LNCaP clone FGC (cell line): Measurements from ENCODE around the gene DOCK2.

Experiments
- DNase-seq: peaks from one replicate; pipeline ENCODE4 v3.0.0-alpha.2; 2011; ENCODE audit warnings: low read depth
- H3K4me3 ChIP-seq: 2 replicates; pipeline ENCODE4 v1.5.1; 2011; ENCODE audit warnings: mild to moderate bottlenecking, low read depth, low read length, control low read depth
- TF ChIP-seq, protein P1 (sequence below): IDR thresholded peaks from 2 replicates; pipeline ENCODE4 v1.5.1; 2012; ENCODE audit warnings: mild to moderate bottlenecking; ENCODE audit not compliant: control insufficient read depth, insufficient read depth; ENCODE audit errors: extremely low read depth

Gene DOCK2

DNA sequence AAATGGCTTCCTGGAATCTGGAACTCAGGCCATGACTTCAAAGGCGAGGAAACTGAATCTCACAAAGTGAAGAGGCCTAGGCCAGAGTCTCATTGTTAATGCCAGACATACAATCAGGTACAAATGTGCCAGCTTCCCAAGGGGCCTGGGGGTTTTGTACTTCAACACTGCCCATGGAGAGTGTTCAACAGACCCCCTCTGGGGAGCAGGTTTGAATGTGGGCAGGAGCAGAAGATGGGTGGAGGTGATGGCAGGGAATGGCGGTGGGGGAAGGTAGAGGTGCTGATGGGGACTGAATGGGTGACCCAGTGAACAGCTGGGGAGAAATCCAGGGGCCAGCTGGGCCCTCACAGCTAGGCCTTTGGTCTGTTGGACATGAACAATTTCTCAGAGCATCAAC, 480.7 kb downstream of the DOCK2 start:
- H3K4me3 ChIP-seq, result no peak overlapping the region
- no peak for DNase-seq
- TF ChIP-seq, protein P1, sequence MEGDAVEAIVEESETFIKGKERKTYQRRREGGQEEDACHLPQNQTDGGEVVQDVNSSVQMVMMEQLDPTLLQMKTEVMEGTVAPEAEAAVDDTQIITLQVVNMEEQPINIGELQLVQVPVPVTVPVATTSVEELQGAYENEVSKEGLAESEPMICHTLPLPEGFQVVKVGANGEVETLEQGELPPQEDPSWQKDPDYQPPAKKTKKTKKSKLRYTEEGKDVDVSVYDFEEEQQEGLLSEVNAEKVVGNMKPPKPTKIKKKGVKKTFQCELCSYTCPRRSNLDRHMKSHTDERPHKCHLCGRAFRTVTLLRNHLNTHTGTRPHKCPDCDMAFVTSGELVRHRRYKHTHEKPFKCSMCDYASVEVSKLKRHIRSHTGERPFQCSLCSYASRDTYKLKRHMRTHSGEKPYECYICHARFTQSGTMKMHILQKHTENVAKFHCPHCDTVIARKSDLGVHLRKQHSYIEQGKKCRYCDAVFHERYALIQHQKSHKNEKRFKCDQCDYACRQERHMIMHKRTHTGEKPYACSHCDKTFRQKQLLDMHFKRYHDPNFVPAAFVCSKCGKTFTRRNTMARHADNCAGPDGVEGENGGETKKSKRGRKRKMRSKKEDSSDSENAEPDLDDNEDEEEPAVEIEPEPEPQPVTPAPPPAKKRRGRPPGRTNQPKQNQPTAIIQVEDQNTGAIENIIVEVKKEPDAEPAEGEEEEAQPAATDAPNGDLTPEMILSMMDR, result no peak

DNA sequence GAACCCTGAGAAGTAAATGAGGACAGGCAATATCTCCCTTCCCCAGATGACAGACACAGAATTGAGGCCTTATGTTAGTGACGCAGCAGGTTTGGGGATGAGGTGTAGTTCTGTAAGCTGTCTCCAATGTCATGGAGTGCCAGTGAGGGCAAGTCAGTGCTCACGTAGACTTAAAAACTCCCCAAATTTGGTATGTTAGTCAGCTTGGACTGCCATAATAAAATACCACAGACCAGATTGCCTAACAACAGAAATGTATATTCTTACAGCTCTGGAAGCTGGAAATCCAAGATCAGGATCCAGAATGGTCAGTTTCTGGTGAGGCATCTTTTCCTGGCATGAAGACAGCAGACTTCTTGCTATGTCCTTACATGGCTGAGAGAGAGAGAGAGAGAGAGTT, 483.5 kb downstream of the DOCK2 start:
- H3K4me3 ChIP-seq, result no peak overlapping the region
- TF ChIP-seq, protein P1, result no peak
- DNase-seq, result no peak

DNA sequence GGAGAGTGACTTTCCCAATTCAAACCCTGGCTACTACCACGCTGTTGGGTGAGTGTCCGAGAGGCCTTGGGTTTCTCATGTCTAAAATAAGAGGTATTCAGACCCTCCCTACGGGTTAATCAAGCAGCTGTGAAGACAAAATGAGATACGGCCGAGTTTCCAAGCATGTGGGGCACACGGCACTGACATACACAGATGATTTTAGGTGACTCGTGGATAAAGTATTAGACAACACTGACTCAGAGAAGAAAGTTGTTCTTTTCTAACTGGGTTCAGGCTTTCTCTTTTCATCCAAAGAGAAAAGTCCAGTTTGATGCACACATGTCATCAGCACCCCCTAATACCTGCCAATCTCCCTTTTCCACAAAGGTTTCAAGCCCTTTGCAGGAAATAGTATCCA, 484.2 kb downstream of the DOCK2 start:
- H3K4me3 ChIP-seq, result no peak overlapping the region
- TF ChIP-seq, protein P1, result no peak
- DNase-seq, result no peak

DNA sequence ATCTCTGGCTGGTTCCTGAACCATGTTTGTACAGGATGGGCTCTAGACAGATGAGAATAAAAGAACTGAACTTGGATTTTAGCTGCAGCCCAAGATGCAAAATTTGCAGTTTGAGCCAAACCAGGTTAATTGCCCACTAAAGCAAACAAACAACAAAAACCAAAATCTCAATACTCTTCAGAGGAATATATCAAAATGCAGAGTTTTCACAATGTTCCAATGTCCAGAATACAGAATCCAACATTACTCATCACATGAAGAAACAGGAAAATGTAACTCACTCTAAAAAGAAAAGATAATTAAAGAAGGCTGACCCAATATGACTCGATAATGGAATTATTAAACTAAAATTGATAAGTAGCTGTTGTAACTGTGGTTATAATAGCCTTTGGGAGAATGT, 489.0 kb downstream of the DOCK2 start:
- DNase-seq, result no peak
- no peak overlapping the region for H3K4me3 ChIP-seq

DNA sequence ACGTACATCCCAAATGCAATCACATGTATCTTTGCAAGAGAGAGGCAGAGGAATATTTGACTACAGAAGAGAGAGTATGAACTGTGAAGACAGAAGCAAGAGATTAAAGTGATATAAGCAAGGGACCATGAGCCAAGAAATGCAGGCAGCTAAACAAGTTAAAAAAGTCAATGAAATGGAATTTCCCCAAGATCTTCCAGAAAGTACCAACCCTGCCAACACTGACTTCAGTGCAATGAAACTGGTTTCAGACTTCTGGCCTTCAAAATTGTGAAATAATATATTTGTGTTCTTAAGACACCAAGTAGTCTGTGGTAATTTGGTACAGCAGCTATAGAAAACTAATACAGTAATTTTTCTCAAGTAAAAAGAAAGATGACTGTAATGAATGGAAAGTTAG, 489.6 kb downstream of the DOCK2 start:
- H3K4me3 ChIP-seq, result no peak overlapping the region
- TF ChIP-seq, protein P1, result no peak
- DNase-seq, result no peak

More for the DNA sequence above, 489.0 kb downstream of the DOCK2 start:
- TF ChIP-seq, protein P1, result no peak

DNA sequence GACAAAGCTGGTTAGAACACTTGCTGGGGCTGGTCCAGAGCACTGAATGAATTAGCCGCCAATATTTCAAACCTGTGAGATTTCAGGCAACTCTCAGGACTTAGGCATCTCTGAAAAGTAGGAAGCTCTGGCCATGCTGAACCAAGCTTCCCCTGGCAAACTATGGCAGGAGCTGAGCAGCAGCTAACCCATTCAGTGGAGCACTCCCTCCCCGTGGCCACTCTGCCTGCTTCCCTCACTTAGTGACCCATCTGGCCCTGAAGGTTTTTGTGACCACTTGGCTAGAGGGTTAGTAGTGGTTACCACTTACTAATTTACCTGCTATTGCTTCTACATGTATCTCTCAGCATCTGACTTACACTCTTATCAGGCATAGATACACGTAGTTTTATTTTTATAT, 494.2 kb downstream of the DOCK2 start:
- H3K4me3 ChIP-seq, result no peak overlapping the region
- no peak for DNase-seq
- TF ChIP-seq, protein P1, result no peak

DNA sequence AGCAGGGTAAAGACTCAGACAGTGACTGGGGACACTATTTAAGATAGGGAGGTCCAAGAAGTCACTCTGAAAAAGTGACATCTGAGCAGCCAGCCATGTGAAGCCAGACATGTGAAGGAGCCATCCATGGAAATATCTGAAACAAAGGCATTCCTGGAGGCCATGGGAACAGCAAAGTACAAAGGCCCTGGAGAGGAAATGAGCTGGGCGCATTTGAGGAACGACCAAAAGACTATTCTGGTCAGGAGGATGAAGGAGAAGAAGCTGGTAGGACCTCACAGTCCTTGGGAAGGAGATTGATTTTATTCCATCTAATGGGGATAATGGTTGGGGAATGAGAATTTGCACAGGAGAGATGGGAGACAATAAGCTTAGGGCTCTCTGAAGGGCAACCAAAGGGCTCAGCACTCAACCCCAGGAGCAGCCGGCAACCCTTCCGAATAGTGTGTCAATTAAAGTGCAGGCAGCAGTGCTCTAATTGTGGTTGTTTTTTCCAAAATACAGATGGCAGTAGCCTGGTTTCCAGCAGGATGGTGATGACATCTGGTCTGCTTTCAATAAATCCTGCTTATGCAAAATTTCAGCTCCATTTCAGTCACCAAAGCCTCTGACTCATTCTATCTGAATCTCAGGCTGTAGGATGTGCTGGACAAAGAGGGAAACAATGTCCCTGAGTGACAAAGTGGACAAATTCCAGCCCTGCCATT, 495.3 kb downstream of the DOCK2 start:
- DNase-seq, result no peak
- no peak overlapping the region for H3K4me3 ChIP-seq
- TF ChIP-seq, protein P1, result no peak
